Measurements from ENCODE around the gene BRCA2.
A peak's percentile ranks its signal among the peaks of the same experiment; 100 is the strongest.
"Not testable (repeated sequence)": the region's sequence is repeated elsewhere in the genome, so short reads cannot be mapped to it uniquely, and the experiment has no call there.

BRCA2 gene

DNA sequence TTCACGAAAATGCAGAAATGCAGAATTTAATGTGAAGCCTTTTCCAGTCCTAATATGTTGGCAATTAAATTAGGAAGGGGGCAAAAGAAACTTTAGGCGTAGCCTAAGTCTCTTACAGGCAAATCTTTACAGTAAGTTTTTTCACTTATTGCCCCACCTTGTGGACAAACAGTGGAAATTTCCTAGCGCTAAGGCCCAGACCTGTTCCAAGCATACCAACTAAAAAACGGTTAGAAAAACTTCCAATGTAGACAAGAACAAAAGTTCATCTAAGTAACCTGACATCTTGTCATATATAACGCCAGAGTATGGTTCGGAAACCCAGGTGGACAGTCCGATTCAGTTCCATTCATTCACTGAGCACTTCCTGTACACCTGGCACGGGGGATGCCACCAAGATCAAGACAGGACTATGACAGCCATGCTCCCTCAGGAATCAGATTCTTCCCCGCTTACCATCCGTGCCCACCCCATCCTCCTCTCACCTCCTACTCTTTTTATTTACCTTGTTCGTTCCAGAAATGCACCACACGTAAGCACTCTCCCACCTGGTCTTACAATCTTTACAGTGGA, 5.1 kb upstream of the BRCA2 start:
- peak; percentile 25 for DNase-seq

GRCh38 chr13:32311188-32311897, 4.0 kb upstream of the BRCA2 start:
- no peak for DNase-seq

DNA sequence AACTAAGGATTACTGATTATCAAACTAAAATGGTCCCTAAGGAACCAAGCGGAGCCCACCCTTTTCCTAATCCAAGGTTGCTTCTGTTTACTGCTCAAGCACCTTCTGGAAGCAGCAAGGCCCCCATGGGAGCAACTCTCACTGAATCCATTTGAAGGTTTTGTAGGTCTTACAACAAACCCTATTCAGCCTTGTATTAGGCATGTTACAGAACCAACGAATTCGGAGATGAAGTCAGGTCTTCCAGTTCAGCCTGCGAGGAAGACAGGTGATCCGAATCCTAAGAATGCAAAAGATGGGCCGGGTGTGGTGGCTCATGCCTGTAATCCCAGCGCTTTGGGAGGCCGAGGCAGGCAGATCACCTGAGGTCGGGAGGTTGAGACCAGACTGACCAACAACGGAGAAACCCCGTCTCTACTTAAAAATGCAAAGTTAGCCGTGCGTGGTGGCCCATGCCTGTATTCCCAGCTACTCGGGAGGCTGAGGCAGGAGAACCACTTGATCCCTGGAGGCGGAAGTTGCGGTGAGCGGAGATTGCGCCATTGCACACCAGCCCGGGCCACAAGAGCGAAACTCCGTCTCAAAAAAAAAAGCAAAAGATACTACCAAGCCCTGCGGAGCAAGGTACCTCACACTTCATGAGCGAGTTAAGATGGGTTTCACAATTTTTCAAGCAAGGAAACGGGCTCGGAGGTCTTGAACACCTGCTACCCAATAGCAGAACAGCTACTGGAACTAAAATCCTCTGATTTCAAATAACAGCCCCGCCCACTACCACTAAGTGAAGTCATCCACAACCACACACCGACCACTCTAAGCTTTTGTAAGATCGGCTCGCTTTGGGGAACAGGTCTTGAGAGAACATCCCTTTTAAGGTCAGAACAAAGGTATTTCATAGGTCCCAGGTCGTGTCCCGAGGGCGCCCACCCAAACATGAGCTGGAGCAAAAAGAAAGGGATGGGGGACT, 754 bp upstream of the BRCA2 start:
- DNase-seq = peak; percentile 66

GRCh38 chr13:32316028-32316339, 676 bp downstream of the BRCA2 start:
- no peak for DNase-seq

DNA sequence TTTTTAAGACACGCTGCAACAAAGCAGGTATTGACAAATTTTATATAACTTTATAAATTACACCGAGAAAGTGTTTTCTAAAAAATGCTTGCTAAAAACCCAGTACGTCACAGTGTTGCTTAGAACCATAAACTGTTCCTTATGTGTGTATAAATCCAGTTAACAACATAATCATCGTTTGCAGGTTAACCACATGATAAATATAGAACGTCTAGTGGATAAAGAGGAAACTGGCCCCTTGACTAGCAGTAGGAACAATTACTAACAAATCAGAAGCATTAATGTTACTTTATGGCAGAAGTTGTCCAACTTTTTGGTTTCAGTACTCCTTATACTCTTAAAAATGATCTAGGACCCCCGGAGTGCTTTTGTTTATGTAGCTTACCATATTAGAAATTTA, 1.2 kb downstream of the BRCA2 start:
- DNase-seq = no peak

GRCh38 chr13:32317716-32318465, 2.6 kb downstream of the BRCA2 start:
- no peak for DNase-seq

DNA sequence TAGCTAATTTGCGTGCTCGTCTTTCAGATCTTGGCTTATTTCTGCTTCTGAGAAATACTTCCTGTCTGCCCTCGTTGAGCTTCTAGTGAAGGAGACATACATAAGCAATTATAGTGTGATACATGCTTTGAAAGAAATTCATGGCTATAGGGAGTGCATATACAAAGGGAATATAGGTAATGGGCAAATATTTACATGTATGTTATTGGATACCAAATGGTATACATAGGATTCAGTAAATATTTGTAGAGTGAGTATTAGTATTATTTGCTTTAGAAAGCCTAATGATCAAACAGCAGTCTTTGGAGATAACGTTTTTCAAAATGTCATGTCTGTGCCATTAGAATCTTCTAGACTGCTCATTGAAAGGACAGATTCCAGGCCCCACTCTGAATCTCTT, 5.2 kb downstream of the BRCA2 start:
- DNase-seq = no peak

DNA sequence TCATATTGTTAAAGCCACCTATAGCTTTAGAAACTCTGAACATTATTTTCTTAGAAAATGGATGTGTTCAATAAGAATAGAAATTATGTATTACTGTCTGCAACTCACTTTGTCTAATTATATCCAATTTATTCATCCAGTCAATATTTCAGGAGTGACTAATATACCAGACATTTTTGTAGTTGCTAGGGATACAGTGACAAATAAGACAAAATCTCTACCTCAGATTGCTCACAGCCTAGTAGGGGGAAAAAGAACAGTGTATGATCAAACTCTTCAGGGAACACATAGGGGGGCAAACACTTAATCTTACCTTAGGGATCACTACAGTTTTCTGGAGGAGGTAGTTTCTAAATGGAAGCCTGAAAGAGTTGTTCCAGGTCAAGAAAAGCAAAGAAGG, 8.6 kb downstream of the BRCA2 start:
- DNase-seq = no peak

DNA sequence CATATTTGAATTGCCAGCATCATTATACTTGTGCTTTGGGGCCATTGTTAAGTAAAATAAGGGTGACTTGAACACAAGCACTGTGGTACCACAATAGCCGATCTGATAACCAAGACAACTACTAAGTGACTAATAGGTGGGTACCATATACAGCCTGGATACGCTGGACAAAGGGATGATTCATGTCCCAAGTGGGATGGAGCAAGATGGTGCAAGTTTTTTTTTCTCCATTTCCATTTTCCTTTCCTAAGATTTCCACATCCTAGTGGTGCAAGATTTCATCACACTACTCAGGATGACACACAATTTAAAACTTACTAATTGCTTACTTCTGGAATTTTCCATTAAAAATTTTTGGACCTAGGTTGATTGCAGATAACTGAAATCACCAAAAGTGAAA, 15.1 kb downstream of the BRCA2 start:
- no peak for DNase-seq

GRCh38 chr13:32334671-32335070, 19.4 kb downstream of the BRCA2 start:
- DNase-seq = no peak

- no peak for DNase-seq
Measured at GRCh38 chr13:32340914-32341313, 25.6 kb downstream of the BRCA2 start.

DNA sequence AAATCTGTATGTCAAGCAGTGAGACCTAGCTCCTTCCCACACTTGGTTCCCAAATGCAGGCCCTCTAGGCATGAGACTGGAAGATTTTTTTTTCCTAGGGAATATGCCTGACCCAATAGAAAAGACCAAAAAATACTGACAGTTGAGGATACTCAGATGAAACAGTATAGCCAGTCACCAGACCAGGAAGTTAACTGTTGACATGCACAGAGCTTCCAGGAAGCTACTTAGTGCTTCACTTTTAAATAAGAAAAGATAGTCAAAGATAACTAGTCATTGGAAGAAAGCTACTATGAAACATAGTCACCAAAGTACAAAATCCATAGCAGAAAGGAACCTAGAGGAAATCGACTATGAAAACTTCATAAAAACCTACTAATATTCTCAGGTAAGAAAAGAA, 32.3 kb downstream of the BRCA2 start:
- DNase-seq = no peak

- not testable (repeated sequence) for DNase-seq
Measured at GRCh38 chr13:32350839-32351441, 35.6 kb downstream of the BRCA2 start.

DNA sequence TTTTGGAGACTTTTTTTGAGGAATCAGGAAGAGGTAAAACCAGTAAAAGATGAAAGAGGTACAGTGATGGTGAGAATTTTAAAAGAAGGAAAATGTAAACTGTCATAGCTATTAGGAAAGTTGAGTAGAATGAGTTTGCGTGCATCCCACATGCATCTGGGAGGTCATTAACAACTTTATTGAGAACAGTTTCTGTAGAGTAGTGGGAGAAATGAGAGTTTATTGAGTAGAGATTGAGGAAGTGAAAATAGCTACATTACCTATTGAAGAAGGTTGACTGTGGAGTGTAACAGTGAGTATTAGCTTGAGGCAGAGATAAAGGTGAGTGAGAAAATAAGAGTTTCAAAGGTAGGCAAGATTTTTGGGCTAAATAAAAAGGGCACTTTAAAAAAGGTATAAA, 38.7 kb downstream of the BRCA2 start:
- DNase-seq = no peak

- DNase-seq = not testable (repeated sequence)
Measured at GRCh38 chr13:32355935-32356334, 40.6 kb downstream of the BRCA2 start.

- no peak for DNase-seq
Measured at GRCh38 chr13:32362574-32362973, 47.3 kb downstream of the BRCA2 start.

DNA sequence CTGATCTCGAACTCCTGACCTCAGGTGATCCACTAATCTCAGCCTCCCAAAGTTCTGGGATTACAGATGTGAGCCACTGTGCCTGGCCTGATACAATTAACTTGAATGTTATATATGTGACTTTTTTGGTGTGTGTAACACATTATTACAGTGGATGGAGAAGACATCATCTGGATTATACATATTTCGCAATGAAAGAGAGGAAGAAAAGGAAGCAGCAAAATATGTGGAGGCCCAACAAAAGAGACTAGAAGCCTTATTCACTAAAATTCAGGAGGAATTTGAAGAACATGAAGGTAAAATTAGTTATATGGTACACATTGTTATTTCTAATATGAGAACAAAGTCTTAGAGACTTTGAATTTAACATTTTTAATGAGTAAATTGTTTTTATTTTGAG, 55.5 kb downstream of the BRCA2 start:
- no peak for DNase-seq

DNA sequence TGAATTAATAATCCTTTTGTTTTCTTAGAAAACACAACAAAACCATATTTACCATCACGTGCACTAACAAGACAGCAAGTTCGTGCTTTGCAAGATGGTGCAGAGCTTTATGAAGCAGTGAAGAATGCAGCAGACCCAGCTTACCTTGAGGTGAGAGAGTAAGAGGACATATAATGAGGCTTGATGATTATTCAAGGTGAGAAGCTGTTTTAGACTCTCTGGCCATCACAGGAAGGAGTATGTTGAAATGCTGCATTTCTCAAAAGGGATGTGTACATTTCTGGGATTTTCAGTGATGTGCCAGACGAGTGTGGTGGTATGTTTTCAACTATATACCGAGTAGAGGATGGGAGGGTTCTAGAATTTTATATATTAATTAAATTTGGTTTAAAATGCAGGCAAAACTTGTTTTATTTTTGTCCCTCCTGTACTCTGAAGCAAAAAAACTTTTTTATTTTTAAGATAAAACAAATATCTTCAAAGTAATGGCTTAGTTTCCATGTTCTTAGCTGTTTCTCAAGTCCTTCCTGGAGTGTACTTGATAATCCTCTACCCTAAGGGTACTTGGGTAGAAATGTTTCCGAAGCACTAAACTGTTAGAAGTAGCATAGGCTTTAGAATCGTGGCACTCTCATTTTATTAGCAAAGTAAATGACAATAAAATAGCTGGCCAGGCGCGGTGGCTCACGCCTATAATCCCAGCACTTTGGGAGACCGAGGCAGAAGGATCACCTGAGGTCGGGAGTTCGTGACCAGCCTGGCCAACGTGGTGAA, 61.5 kb downstream of the BRCA2 start:
- no peak for DNase-seq

DNA sequence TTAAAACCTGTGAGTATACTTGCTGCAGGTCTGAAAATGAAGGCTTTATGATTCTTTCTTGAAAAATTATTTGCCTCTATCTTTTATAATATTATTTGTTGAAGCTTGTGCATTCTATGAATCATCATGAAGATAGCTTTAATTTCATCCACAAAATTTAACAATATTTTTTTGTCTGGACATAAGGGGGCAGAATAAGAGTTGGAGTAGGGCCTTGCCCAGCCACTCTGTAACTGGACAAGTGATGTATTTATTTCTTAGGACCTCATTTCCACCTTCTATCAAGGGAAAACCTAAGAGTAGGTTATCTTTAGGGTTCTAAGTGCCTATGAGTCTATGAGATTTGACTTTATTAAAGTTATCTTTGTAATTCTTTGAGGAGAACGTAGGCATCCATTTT, 62.7 kb downstream of the BRCA2 start:
- DNase-seq = no peak

GRCh38 chr13:32381539-32381938, 66.2 kb downstream of the BRCA2 start:
- DNase-seq = peak; percentile 29

- DNase-seq = no peak
Measured at GRCh38 chr13:32383836-32384618, 68.7 kb downstream of the BRCA2 start.

Data from CD4-positive, alpha-beta T cell treated with Interleukin-17A for 4 hours (primary cell).